Esophagus muscularis mucosa (tissue), 4 donors: Measurements from ENCODE around the gene CPA5. TPM values are rescaled to one million over a fixed set of nuclear protein-coding genes. Genes with fewer than 3 reads are reported as not detected.

Experiments
- DNase-seq: peaks from one replicate; pipeline ENCODE4 v3.0.0-alpha.2; 2017; ENCODE audit errors: extremely low spot score
- H3K27ac ChIP-seq, 4 donors: fragments of 200-600 bp; sonication (generic); replicated peaks in 1 of 4; 1 replicate in 3 of 4; 2 replicates in 1 of 4; pipeline ENCODE4 v1.5.1; 2016 to 2019; ENCODE audit warnings: mild to moderate bottlenecking in 1 of 4
- H3K27me3 ChIP-seq, 4 donors: fragments of 200-600 bp; sonication (generic); one replicate each; pipeline versions ENCODE4 v1.5.1 to v1.6.0; 2016 to 2019
- H3K36me3 ChIP-seq, 4 donors: fragments of 200-600 bp; sonication (generic); one replicate each; pipeline ENCODE4 v1.5.1; 2016 to 2019
- H3K4me1 ChIP-seq, 4 donors: fragments of 200-600 bp; sonication (generic); one replicate each; pipeline ENCODE4 v1.5.1; 2016 to 2019
- H3K4me3 ChIP-seq, 4 donors: fragments of 200-600 bp; sonication (generic); 1 replicate in 2 of 4; 2 replicates in 2 of 4; pipeline ENCODE4 v1.5.1; 2016 to 2019; ENCODE audit warnings: mild to moderate bottlenecking in 4 of 4, moderate library complexity in 1 of 4
- H3K9me3 ChIP-seq, 4 donors: fragments of 200-600 bp; sonication (generic); 1 replicate in 3 of 4; 2 replicates in 1 of 4; pipeline ENCODE4 v1.5.1; 2016 to 2019
- CTCF ChIP-seq, 3 experiments: fragments of 200-600 bp in 2 of 3; fragments of 450-650 bp in 1 of 3; sonication (generic) in 2 of 3; IDR thresholded peaks; one replicate each; pipeline ENCODE4 v1.5.1; 2017 to 2019; ENCODE audit warnings: antibody characterized with exemption in 3 of 3, mild to moderate bottlenecking in 2 of 3, moderate library complexity in 1 of 3
- EP300 ChIP-seq: sonication (generic); formaldehyde crosslinking; IDR thresholded peaks from one replicate; pipeline ENCODE4 v1.6.1; 2017; ENCODE audit warnings: antibody characterized with exemption
- POLR2A ChIP-seq: fragments of 450-650 bp; IDR thresholded peaks from one replicate; pipeline ENCODE4 v1.6.1; 2017; ENCODE audit warnings: antibody characterized with exemption, moderate library complexity, mild to moderate bottlenecking, low read depth
- POLR2AphosphoS5 ChIP-seq, 2 donors: sonication (generic); formaldehyde crosslinking; IDR thresholded peaks; one replicate each; pipeline ENCODE4 v1.6.1; 2017; ENCODE audit warnings: antibody characterized with exemption in 2 of 2
- WGBS: methylation state at CpG from one replicate; pipeline ENCODE4 v1.1.5; 2018; 5-methylcytosine and 5-hydroxymethylcytosine counted together
- intact Hi-C: fragments of 100-400 bp; cut with DNase I; formaldehyde crosslinking; loops from one replicate; pipeline ENCODE4 v1.15.1; 2023
- total RNA-seq, 4 donors: library from RNA; depleted of rRNA; stranded (reverse); fragments of >200 nt; gene quantifications; one replicate each; pipeline versions ENCODE4 v1.1.0 to v1.2.1, GENCODE V29; 2016

CPA5 gene
- total RNA-seq, 4 donors from 2014 or later: not detected

- TF ChIP-seq EP300: no peak
- no peak for TF ChIP-seq POLR2A
- TF ChIP-seq CTCF (IDR thresholded peaks at IDR 0.05): no peak
- TF ChIP-seq POLR2AphosphoS5 (IDR thresholded peaks at IDR 0.05): no peak
Measured at GRCh38 chr7:130418306-130418705, 73.7 kb downstream of the CPA5 start.

More at GRCh38 chr7:130418306-130418705, 73.7 kb downstream of the CPA5 start:
- no peak overlapping the region for H3K4me3 ChIP-seq
- intact Hi-C loops: no loop called here
- DNase-seq: no peak
- no peaks in the 10 kb centered on the region for H3K36me3 ChIP-seq
- peaks cover 0 to 5% (median 0%) of the 10 kb centered on the region in 4 donors for H3K4me1 ChIP-seq
- H3K27me3 ChIP-seq: no peaks in the 10 kb centered on the region
- H3K9me3 ChIP-seq: no peaks in the 10 kb centered on the region
- 99% methylated on average over 7 of the region's 7 CpGs for WGBS
- no peak overlapping the region for H3K27ac ChIP-seq

Other genes starting within 250 kb of the CPA5 start
- gene TMEM209, start 139.4 kb upstream of the CPA5 start, total RNA-seq: 1 to 10 TPM; 6.8 to 8.7 (median 8.0) TPM
- not detected for gene SSMEM1, start 137.0 kb upstream of the CPA5 start, total RNA-seq
- gene CPA2, start 78.0 kb upstream of the CPA5 start, total RNA-seq: not detected
- not detected for gene CPA4, start 51.7 kb upstream of the CPA5 start, total RNA-seq
- not detected for gene CPA1, start 35.7 kb downstream of the CPA5 start, total RNA-seq
- gene CEP41, start 96.2 kb downstream of the CPA5 start, total RNA-seq: 1 to 10 TPM in 3 of 4 donors, under 1 TPM in 1; 0.83 to 5.9 (median 2.8) TPM
- gene MEST, start 147.3 kb downstream of the CPA5 start, total RNA-seq: 1 to 10 TPM; 2.6 to 4.6 (median 3.1) TPM